HepG2 (cell line): Measurements from ENCODE around the gene ABCG4. TPM values are rescaled to one million over a fixed set of nuclear protein-coding genes. Genes with fewer than 3 reads are reported as not detected.
A peak's percentile ranks its signal among the peaks of the same experiment; 100 is the strongest.

Source experiments
- CAMTA2 ChIP-seq: sonication (generic); formaldehyde crosslinking; IDR thresholded peaks from 2 replicates; pipeline ENCODE4 v1.4.0; 2020; ENCODE audit warnings: mild to moderate bottlenecking, missing genetic modification reagents, borderline replicate concordance
- CEBPZ ChIP-seq: IDR thresholded peaks from 2 replicates; pipeline ENCODE4 v1.6.1; 2012; ENCODE audit warnings: low read length, improper control_type of control experiment
- CENPX ChIP-seq: sonication (generic); formaldehyde crosslinking; IDR thresholded peaks from 2 replicates; pipeline ENCODE4 v1.9.0; 2021; ENCODE audit warnings: mild to moderate bottlenecking, missing genetic modification reagents, moderate library complexity
- HCFC1 ChIP-seq: fragments of 150-350 bp; IDR thresholded peaks from 2 replicates; pipeline ENCODE4 v1.6.1; 2014; ENCODE audit warnings: low read depth, low read length
- PHF21A ChIP-seq: sonication (generic); formaldehyde crosslinking; IDR thresholded peaks from 2 replicates; pipeline ENCODE4 v1.5.0; 2020; ENCODE audit warnings: mild to moderate bottlenecking, missing genetic modification reagents
- POLR2A ChIP-seq, 2 experiments: IDR thresholded peaks; 2 replicates each; pipeline ENCODE4 v1.6.1; 2011; ENCODE audit warnings: low read depth in 2 of 2, low read length in 2 of 2, mild to moderate bottlenecking in 1 of 2, moderate library complexity in 1 of 2; ENCODE audit not compliant: insufficient read depth in 1 of 2
- SIN3B ChIP-seq: fragments of 150-350 bp; IDR thresholded peaks from 2 replicates; pipeline ENCODE4 v1.6.1; 2014; ENCODE audit warnings: low read length
- SRF ChIP-seq: IDR thresholded peaks from 2 replicates; pipeline ENCODE4 v1.6.1; 2011; ENCODE audit warnings: mild to moderate bottlenecking, low read depth, low read length, moderate library complexity
- ZBTB3 ChIP-seq: sonication (generic); formaldehyde crosslinking; IDR thresholded peaks from 2 replicates; pipeline ENCODE4 v1.4.0; 2020; ENCODE audit warnings: low read depth, mild to moderate bottlenecking, moderate library complexity, missing genetic modification reagents, borderline replicate concordance
- ZNF333 ChIP-seq: sonication (generic); formaldehyde crosslinking; IDR thresholded peaks from 2 replicates; pipeline ENCODE4 v1.4.0; 2020; ENCODE audit warnings: mild to moderate bottlenecking, missing genetic modification reagents, borderline replicate concordance
- ZNF605 ChIP-seq: sonication (generic); formaldehyde crosslinking; IDR thresholded peaks from 2 replicates; pipeline ENCODE4 v1.8.0; 2022; ENCODE audit warnings: mild to moderate bottlenecking, missing genetic modification reagents
- ZNF615 ChIP-seq: sonication (generic); formaldehyde crosslinking; IDR thresholded peaks from 2 replicates; pipeline ENCODE4 v1.5.0; 2020; ENCODE audit warnings: mild to moderate bottlenecking, missing genetic modification reagents, borderline replicate concordance
- ZNF777 ChIP-seq: sonication (generic); formaldehyde crosslinking; IDR thresholded peaks from 2 replicates; pipeline ENCODE4 v1.4.0; 2020; ENCODE audit warnings: missing genetic modification reagents
- polyA plus RNA-seq, 8 experiments: library from polyadenylated mRNA; depleted of rRNA in 3 of 8; stranded (reverse) in 7 of 8; unstranded in 1 of 8; fragments of >200 nt; fragmentation: Illumina TruSeq in 4 of 8; extraction: Trizol in 4 of 8; gene quantifications; 2 replicates each; pipeline versions ENCODE4 v1.2.1 to v1.2.3, GENCODE V29; 2011 to 2016; ENCODE audit warnings: low read depth in 4 of 8, missing spikeins in 1 of 8, mixed read lengths in 1 of 8; ENCODE audit not compliant: insufficient read depth in 1 of 8
- total RNA-seq, 5 experiments: library from RNA; depleted of rRNA; stranded (reverse); fragments of >200 nt; fragmentation: Illumina TruSeq; extraction: Trizol; gene quantifications; 2 replicates each; pipeline ENCODE4 v1.2.3, GENCODE V29; 2016; ENCODE audit warnings: low read depth in 1 of 5
- TF ChIP-seq, protein P1 (sequence below): sonication (generic); formaldehyde crosslinking; IDR thresholded peaks from 2 replicates; pipeline ENCODE4 v1.4.0; 2020; ENCODE audit warnings: mild to moderate bottlenecking, low read depth, missing genetic modification reagents
- TF ChIP-seq, protein P2 (sequence below): sonication (generic); formaldehyde crosslinking; IDR thresholded peaks from 2 replicates; pipeline ENCODE4 v1.4.0; 2020; ENCODE audit warnings: missing genetic modification reagents
- TF ChIP-seq, protein P3 (sequence below): sonication (generic); formaldehyde crosslinking; IDR thresholded peaks from 2 replicates; pipeline ENCODE4 v1.4.0; 2020; ENCODE audit warnings: mild to moderate bottlenecking, low read depth, missing genetic modification reagents

ABCG4 gene
- total and polyA plus RNA-seq, 2 of the 13 experiments (the other 11 are each of a cell fraction or from before 2014, with no cell fraction given) = not detected

GRCh38 chr11:119169282-119169719 lies 20.4 kb downstream of the ABCG4 start (continued):
- TF ChIP-seq, protein P1, sequence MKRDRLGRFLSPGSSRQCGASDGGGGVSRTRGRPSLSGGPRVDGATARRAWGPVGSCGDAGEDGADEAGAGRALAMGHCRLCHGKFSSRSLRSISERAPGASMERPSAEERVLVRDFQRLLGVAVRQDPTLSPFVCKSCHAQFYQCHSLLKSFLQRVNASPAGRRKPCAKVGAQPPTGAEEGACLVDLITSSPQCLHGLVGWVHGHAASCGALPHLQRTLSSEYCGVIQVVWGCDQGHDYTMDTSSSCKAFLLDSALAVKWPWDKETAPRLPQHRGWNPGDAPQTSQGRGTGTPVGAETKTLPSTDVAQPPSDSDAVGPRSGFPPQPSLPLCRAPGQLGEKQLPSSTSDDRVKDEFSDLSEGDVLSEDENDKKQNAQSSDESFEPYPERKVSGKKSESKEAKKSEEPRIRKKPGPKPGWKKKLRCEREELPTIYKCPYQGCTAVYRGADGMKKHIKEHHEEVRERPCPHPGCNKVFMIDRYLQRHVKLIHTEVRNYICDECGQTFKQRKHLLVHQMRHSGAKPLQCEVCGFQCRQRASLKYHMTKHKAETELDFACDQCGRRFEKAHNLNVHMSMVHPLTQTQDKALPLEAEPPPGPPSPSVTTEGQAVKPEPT (CRISPR knock-in tag) = peak; percentile 34; the same call in 1 of the 2 replicates
- 0 out of 2 replicates have a peak, but pooled peaks have one; percentile 29 for TF ChIP-seq PHF21A
- TF ChIP-seq, protein P2, sequence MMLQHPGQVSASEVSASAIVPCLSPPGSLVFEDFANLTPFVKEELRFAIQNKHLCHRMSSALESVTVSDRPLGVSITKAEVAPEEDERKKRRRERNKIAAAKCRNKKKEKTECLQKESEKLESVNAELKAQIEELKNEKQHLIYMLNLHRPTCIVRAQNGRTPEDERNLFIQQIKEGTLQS (CRISPR knock-in tag) = no peak
- TF ChIP-seq SRF = peak; percentile 74; the same call in 1 of the 2 replicates
- no peak for TF ChIP-seq HCFC1
- TF ChIP-seq CENPX (CRISPR knock-in tag) = no peak
- 0 out of 2 replicates have a peak, but pooled peaks have one; percentile 5 for TF ChIP-seq CAMTA2 (CRISPR knock-in tag)
- TF ChIP-seq ZNF333 (CRISPR knock-in tag) = no peak
- peak; percentile 15; the same call in 1 of the 2 replicates for TF ChIP-seq ZNF605 (CRISPR knock-in tag)
- peak; percentile 23; the same call in 1 of the 2 replicates for TF ChIP-seq ZNF777 (CRISPR knock-in tag)
- TF ChIP-seq, protein P3, sequence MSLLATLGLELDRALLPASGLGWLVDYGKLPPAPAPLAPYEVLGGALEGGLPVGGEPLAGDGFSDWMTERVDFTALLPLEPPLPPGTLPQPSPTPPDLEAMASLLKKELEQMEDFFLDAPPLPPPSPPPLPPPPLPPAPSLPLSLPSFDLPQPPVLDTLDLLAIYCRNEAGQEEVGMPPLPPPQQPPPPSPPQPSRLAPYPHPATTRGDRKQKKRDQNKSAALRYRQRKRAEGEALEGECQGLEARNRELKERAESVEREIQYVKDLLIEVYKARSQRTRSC (CRISPR knock-in tag) = peak; percentile 31; the same call in 1 of the 2 replicates
- no peak for TF ChIP-seq SIN3B
- TF ChIP-seq CEBPZ = no peak
- TF ChIP-seq POLR2A (IDR thresholded peaks at IDR 0.05; ENCODE audit: insufficient read depth in 1 of 2, low read depth in 2 of 2, low read length in 2 of 2) = peak in 1 of 2 experiments; percentile 32; a peak in 1 of 4 replicates
- 0 out of 2 replicates have a peak, but pooled peaks have one; percentile 29 for TF ChIP-seq ZBTB3
- 0 out of 2 replicates have a peak, but pooled peaks have one; percentile 2 for TF ChIP-seq ZNF615 (CRISPR knock-in tag)
